NT2/D1 (cell line): ENCODE data around the gene AUH.

Experiments used
- SUZ12 ChIP-seq: IDR thresholded peaks from 2 replicates; pipeline ENCODE4 v1.6.1; 2011; ENCODE audit not compliant: insufficient read length, insufficient read depth; ENCODE audit errors: extremely low read depth
- ZNF274 ChIP-seq: IDR thresholded peaks from 2 replicates; pipeline ENCODE4 v1.6.1; 2011; ENCODE audit warnings: mild to moderate bottlenecking, low read depth, low read length

DNA sequence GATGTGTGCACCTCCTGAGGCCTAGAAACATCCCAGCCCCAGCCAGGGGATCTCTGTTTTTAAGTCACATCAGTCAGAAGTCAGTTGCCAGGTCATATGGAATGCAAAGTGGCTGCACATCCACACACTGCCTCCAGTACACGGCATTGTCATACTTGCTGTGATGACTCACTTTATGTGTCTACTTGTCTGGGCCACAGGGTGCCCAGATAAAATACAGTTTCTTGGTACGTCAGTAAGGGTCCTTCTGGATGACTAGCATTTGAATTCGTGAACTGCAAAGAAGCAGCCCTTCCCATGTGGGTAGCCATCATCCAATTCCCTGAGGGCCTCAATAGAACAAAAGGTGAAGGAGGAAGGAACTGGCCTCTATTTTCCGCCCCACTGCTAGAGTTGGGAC is 27.7 kb downstream of the AUH start:
- no peak for TF ChIP-seq SUZ12
- TF ChIP-seq ZNF274 = no peak
